GM18861 (cell line): ENCODE measurements around the gene VARS1.

Experiments used
- ATAC-seq: cut with Tn5 transposase; IDR thresholded peaks from one replicate; pipeline ENCODE4 v1.9.1; 2021; ENCODE audit not compliant: unreplicated experiment

VARS1 gene

DNA sequence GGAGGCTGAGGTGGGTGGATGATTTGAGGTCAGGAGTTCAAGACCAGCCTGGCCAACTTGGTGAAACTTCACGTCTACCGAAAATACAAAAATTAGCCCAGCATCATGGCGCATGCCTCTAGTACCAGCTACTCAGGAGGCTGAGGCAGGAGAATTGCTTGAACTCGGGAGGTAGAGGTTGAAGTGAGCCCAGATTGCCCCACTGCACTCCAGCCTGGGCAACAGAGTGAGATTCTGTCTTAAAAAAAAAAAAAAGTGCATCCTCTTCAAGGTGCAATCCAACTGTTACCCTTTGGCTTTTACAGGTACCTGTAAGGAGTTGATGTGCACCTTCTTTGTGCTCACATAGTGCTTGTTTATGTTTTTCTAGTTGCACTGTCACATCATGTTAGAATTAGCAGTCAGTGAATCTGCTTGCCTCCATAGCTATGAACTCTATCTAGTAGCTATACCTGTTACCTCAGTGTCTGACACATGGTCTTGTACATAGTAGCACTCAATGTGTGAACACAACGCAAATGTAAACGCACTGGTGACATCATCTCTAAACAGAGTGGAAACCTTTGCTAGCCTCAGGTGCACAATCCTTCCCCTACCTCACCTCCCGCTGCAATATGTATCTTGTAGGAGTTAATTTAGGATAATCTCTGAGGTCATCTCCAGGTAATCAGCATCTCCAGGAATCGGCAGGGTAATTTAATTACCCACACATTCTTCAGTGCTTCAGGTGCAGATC is 46.1 kb downstream of the VARS1 start:
- no peak for ATAC-seq
